PC-9 (cell line): ENCODE data around the gene MAU2. TPM values are rescaled to one million over a fixed set of nuclear protein-coding genes. Genes with fewer than 3 reads are reported as not detected.

Experiments used
- BruUV-seq: library from RNA; stranded (reverse); fragments of 400-500 nt; replicated peaks from 2 replicates; lab custom pipeline; 2021; lab: Mats Ljungman, UMichigan
- CTCF ChIA-PET: fragments of 300-600 bp; sonication (Branson Sonifier 250); formaldehyde crosslinking; loops from one replicate; lab custom pipeline; 2022; ENCODE audit warnings: antibody characterized with exemption; lab: Charles Lee
- POLR2A ChIA-PET: fragments of 300-600 bp; sonication (Branson Sonifier 250); formaldehyde crosslinking; loops from one replicate; lab custom pipeline; 2022; ENCODE audit warnings: antibody characterized with exemption; ENCODE audit not compliant: unreplicated experiment; lab: Charles Lee
- DNase-seq, 2 experiments: peaks; one replicate each; pipeline versions ENCODE4 v3.0.0 to v3.0.0-alpha.2; 2015 to 2022; ENCODE audit warnings: mixed read lengths in 1 of 2
- H2AFZ ChIP-seq: fragments of 200-600 bp; sonication (generic); 2 replicates; pipeline ENCODE4 v1.8.1; 2017; ENCODE audit warnings: antibody characterized with exemption
- H3F3A ChIP-seq: fragments of 200-600 bp; sonication (generic); 2 replicates; pipeline ENCODE4 v1.8.1; 2017; ENCODE audit warnings: antibody characterized with exemption, mild to moderate bottlenecking, low read depth; ENCODE audit not compliant: insufficient read depth
- H3K27ac ChIP-seq: fragments of 200-600 bp; sonication (generic); 2 replicates; pipeline ENCODE4 v1.6.1; 2016; ENCODE audit warnings: mixed run types
- H3K27me3 ChIP-seq: fragments of 200-600 bp; sonication (generic); 2 replicates; pipeline ENCODE4 v1.6.1; 2016; ENCODE audit warnings: low read depth, mixed run types; ENCODE audit not compliant: insufficient read depth
- H3K36me3 ChIP-seq: fragments of 200-600 bp; sonication (generic); 2 replicates; pipeline ENCODE4 v1.6.1; 2016; ENCODE audit warnings: low read depth, mixed run types
- H3K4me1 ChIP-seq: fragments of 200-600 bp; sonication (generic); replicated peaks from 2 replicates; pipeline ENCODE4 v1.6.1; 2016; ENCODE audit warnings: mixed run types; ENCODE audit not compliant: insufficient read depth
- H3K4me2 ChIP-seq: fragments of 200-600 bp; sonication (generic); 2 replicates; pipeline ENCODE4 v1.6.1; 2017; ENCODE audit warnings: mixed run types
- H3K4me3 ChIP-seq: fragments of 200-600 bp; sonication (generic); 2 replicates; pipeline ENCODE4 v1.6.1; 2016; ENCODE audit warnings: mixed run types
- H3K79me2 ChIP-seq: fragments of 200-600 bp; sonication (generic); 2 replicates; pipeline ENCODE4 v1.6.1; 2017; ENCODE audit warnings: low read depth, mixed run types
- H3K9me2 ChIP-seq: fragments of 200-600 bp; sonication (generic); 2 replicates; pipeline ENCODE4 v1.8.1; 2017; ENCODE audit warnings: mild to moderate bottlenecking; ENCODE audit not compliant: insufficient read depth
- H3K9me3 ChIP-seq: fragments of 200-600 bp; sonication (generic); 2 replicates; pipeline ENCODE4 v1.8.1; 2016; ENCODE audit warnings: low read depth; ENCODE audit not compliant: insufficient read depth
- H4K20me1 ChIP-seq: fragments of 200-600 bp; sonication (generic); 2 replicates; pipeline ENCODE4 v1.8.1; 2017; ENCODE audit not compliant: insufficient read depth
- EZH2 ChIP-seq: fragments of 200-600 bp; sonication (generic); IDR thresholded peaks from 2 replicates; pipeline ENCODE4 v1.8.0; 2017; ENCODE audit warnings: antibody characterized with exemption, low read depth
- intact Hi-C: fragments of 100-400 bp; cut with micrococcal nuclease; formaldehyde crosslinking; loops from one replicate; pipeline ENCODE4 v1.10.0; 2022; ENCODE audit not compliant: unreplicated experiment
- total RNA-seq: library from RNA; stranded (reverse); gene quantifications from 2 replicates; pipeline ENCODE4 v1.2.3, GENCODE V29; 2021
- TF ChIP-seq, protein P1 (sequence below): fragments of 200-600 bp; sonication (generic); conservative IDR thresholded peaks from 2 replicates; pipeline ENCODE4 v1.6.1; 2017; ENCODE audit warnings: mixed run types, antibody characterized with exemption, mild to moderate bottlenecking, moderate library complexity

MAU2 gene
- total RNA-seq, 1 experiment from 2014 or later: 46.1 TPM

DNA sequence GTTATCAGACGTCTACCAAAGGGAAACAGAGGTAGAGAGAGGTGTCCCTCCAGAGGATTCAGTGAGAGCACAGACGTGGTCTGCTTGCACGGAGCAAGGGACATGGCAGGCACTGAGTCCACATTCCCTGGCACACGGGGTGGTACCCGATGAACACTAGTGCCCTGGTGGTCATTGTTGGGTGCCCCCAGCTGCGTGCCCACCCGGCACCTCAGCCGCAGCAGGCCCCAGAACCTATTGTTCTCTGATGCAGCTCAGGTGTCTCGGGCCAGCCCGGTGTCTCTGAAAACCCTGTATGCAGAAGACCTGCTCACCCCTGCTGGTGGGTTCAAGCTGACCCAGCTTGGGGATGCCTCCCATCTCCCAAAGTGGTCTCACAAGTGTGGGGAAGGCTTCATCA is 12.3 kb upstream of the MAU2 start:
- CTCF ChIA-PET: no interaction called here
- intact Hi-C loops: no loop called here

GRCh38 chr19:19315444-19315843 is 5.2 kb upstream of the MAU2 start:
- Histone ChIP-seq H3K36me3 (0 out of 2 replicates have a peak, but pooled peaks cover 16% of the 10 kb centered on the region), H3K4me1 (peaks cover 12% of the 10 kb centered on the region), H3K27ac (no peak overlapping the region), H3F3A (0 out of 2 replicates have a peak, but pooled peaks cover 3% of the 10 kb centered on the region), H3K4me3 (no peak overlapping the region), H3K79me2 (peaks cover 44% of the 10 kb centered on the region), H3K27me3 (no peaks in the 10 kb centered on the region), H3K9me3 (no peaks in the 10 kb centered on the region), H2AFZ (no peak overlapping the region), H4K20me1 (peaks cover 3% of the 10 kb centered on the region), H3K4me2 (no peak overlapping the region), H3K9me2 (no peaks in the 10 kb centered on the region)
- TF ChIP-seq, protein P1, sequence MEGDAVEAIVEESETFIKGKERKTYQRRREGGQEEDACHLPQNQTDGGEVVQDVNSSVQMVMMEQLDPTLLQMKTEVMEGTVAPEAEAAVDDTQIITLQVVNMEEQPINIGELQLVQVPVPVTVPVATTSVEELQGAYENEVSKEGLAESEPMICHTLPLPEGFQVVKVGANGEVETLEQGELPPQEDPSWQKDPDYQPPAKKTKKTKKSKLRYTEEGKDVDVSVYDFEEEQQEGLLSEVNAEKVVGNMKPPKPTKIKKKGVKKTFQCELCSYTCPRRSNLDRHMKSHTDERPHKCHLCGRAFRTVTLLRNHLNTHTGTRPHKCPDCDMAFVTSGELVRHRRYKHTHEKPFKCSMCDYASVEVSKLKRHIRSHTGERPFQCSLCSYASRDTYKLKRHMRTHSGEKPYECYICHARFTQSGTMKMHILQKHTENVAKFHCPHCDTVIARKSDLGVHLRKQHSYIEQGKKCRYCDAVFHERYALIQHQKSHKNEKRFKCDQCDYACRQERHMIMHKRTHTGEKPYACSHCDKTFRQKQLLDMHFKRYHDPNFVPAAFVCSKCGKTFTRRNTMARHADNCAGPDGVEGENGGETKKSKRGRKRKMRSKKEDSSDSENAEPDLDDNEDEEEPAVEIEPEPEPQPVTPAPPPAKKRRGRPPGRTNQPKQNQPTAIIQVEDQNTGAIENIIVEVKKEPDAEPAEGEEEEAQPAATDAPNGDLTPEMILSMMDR: no peak
- TF ChIP-seq EZH2: no peak
- CTCF ChIA-PET: interaction anchor here (1.1 kb wide), 1 partner anchor 15 kb away, joined by 9 read pairs; no protein-coding TSS in a partner anchor
- no peak for DNase-seq
- BruUV-seq: no TSS peak
- intact Hi-C loops: no loop called here
- POLR2A ChIA-PET: no interaction called here

More for the DNA sequence above, 12.3 kb upstream of the MAU2 start:
- no peak overlapping the region for H2AFZ ChIP-seq
- H3K27ac ChIP-seq: no peak overlapping the region
- H3K4me1 ChIP-seq: no peaks in the 10 kb centered on the region
- POLR2A ChIA-PET: no interaction called here
- H3K79me2 ChIP-seq: 0 out of 2 replicates have a peak, but pooled peaks cover 4% of the 10 kb centered on the region
- no peak overlapping the region for H3K4me3 ChIP-seq
- no TSS peak for BruUV-seq
- DNase-seq: no peak
- H3K27me3 ChIP-seq: no peaks in the 10 kb centered on the region
- H3F3A ChIP-seq: 0 out of 2 replicates have a peak, but pooled peaks cover under 1% of the 10 kb centered on the region
- TF ChIP-seq, protein P1: no peak
- TF ChIP-seq EZH2: no peak
- H3K36me3 ChIP-seq: 0 out of 2 replicates have a peak, but pooled peaks cover 16% of the 10 kb centered on the region
- peaks cover 6% of the 10 kb centered on the region for H4K20me1 ChIP-seq
- H3K4me2 ChIP-seq: no peak overlapping the region
- H3K9me2 ChIP-seq: no peaks in the 10 kb centered on the region
- no peaks in the 10 kb centered on the region for H3K9me3 ChIP-seq

DNA sequence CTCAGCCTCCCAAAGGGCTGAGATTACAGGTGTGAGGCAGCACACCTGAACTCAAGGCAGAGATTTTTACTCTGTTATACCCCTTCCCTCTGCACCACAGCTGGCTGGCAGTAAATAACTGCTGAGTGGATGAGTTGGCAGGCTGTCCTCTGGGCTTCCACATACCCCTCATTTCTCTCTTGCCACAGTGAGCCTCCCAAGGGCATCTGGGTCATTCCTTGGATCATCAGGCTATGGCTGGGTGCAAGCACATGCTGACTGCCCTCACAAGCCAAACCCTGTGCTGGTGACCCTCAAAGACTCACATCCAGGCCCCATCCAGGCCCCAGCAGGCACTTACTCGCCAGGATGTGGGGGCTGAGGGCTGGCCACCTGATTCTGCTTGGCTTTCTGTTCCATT is 4.5 kb upstream of the MAU2 start:
- DNase-seq: no peak
- intact Hi-C loops: no loop called here
- H3K4me2 ChIP-seq: no peak overlapping the region
- 0 out of 2 replicates have a peak, but pooled peaks cover 10% of the 10 kb centered on the region for H3K36me3 ChIP-seq
- H3K79me2 ChIP-seq: peaks cover 49% of the 10 kb centered on the region
- no peaks in the 10 kb centered on the region for H3K9me2 ChIP-seq
- H2AFZ ChIP-seq: no peak overlapping the region
- ChIA-PET POLR2A (no interaction called here), CTCF (no interaction called here)
- H4K20me1 ChIP-seq: no peaks in the 10 kb centered on the region
- no peaks in the 10 kb centered on the region for H3K9me3 ChIP-seq
- H3K27me3 ChIP-seq: no peaks in the 10 kb centered on the region
- H3K4me1 ChIP-seq: peaks cover 12% of the 10 kb centered on the region
- H3K27ac ChIP-seq: no peak overlapping the region
- no peak for TF ChIP-seq EZH2
- TF ChIP-seq, protein P1: no peak
- H3K4me3 ChIP-seq: no peak overlapping the region
- BruUV-seq: no TSS peak
- H3F3A ChIP-seq: 0 out of 2 replicates have a peak, but pooled peaks cover 3% of the 10 kb centered on the region
